ENCODE results near the gene NFIL3.
"Not testable (repeated sequence)": the region's sequence is repeated elsewhere in the genome, so short reads cannot be mapped to it uniquely, and the experiment has no call there.

NFIL3 gene

GRCh38 chr9:91423785-91424402 is at the start of gene NFIL3:
Gene NFIL3 (minus strand): TSS chr9:91423832. CDS start chr9:91410734, 13,098 bp downstream.
- DNase-seq (ENCODE audit: low read depth), result peak; percentile 65

GRCh38 chr9:91471524-91471923 is 47.9 kb upstream of the NFIL3 start:
- not testable (repeated sequence) for DNase-seq (ENCODE audit: low read depth)

- DNase-seq (ENCODE audit: low read depth), result peak; percentile 18
Measured at GRCh38 chr9:91465420-91465819, 41.8 kb upstream of the NFIL3 start.

- no peak for DNase-seq (ENCODE audit: low read depth)
Measured at GRCh38 chr9:91458906-91459305, 35.3 kb upstream of the NFIL3 start.

GRCh38 chr9:91452844-91453243 is 29.2 kb upstream of the NFIL3 start:
- DNase-seq (ENCODE audit: low read depth), result no peak

- DNase-seq (ENCODE audit: low read depth), result no peak
Measured at GRCh38 chr9:91451431-91452270, 28.0 kb upstream of the NFIL3 start.

GRCh38 chr9:91445135-91445534 is 21.5 kb upstream of the NFIL3 start:
- DNase-seq (ENCODE audit: low read depth), result no peak

GRCh38 chr9:91443994-91444392 is 20.4 kb upstream of the NFIL3 start:
- no peak for DNase-seq (ENCODE audit: low read depth)

- DNase-seq (ENCODE audit: low read depth), result no peak
Measured at GRCh38 chr9:91443321-91443993, 19.8 kb upstream of the NFIL3 start.

GRCh38 chr9:91436841-91437240 is 13.2 kb upstream of the NFIL3 start:
- no peak for DNase-seq (ENCODE audit: low read depth)

- DNase-seq (ENCODE audit: low read depth), result peak; percentile 83
Measured at GRCh38 chr9:91433180-91433579, 9.5 kb upstream of the NFIL3 start.

GRCh38 chr9:91431485-91431884 is 7.9 kb upstream of the NFIL3 start:
- DNase-seq (ENCODE audit: low read depth), result no peak

GRCh38 chr9:91429501-91429900 is 5.9 kb upstream of the NFIL3 start:
- no peak for DNase-seq (ENCODE audit: low read depth)

GRCh38 chr9:91428927-91429351 is 5.3 kb upstream of the NFIL3 start:
- DNase-seq (ENCODE audit: low read depth), result no peak

- no peak for DNase-seq (ENCODE audit: low read depth)
Measured at GRCh38 chr9:91428436-91428835, 4.8 kb upstream of the NFIL3 start.

- no peak for DNase-seq (ENCODE audit: low read depth)
Measured at GRCh38 chr9:91427873-91428272, 4.2 kb upstream of the NFIL3 start.

GRCh38 chr9:91426123-91426745 is 2.6 kb upstream of the NFIL3 start:
- DNase-seq (ENCODE audit: low read depth), result no peak

GRCh38 chr9:91425271-91425670 is 1.6 kb upstream of the NFIL3 start:
- no peak for DNase-seq (ENCODE audit: low read depth)

- peak; percentile 69 for DNase-seq (ENCODE audit: low read depth)
Measured at GRCh38 chr9:91424403-91425176, 958 bp upstream of the NFIL3 start.

GRCh38 chr9:91422758-91423711 is 597 bp downstream of the NFIL3 start:
- peak; percentile 73 for DNase-seq (ENCODE audit: low read depth)

All from GM04504 (cell line).